Lung (tissue), 12 donors: ENCODE data around the gene COG5. TPM values are rescaled to one million over a fixed set of nuclear protein-coding genes. Genes with fewer than 3 reads are reported as not detected.

Source experiments
- ATAC-seq: fragments of 200-7000 bp; cut with Tn5 transposase; one replicate; pipeline ENCODE4 v1.9.1; 2020; ENCODE audit warnings: moderate number of reproducible peaks; ENCODE audit not compliant: insufficient read depth, low FRiP score
- DNase-seq, 3 donors: peaks; one replicate each; pipeline ENCODE4 v3.0.0-alpha.2; 2013 to 2017
- H3K27ac ChIP-seq, 2 donors: one replicate each; pipeline ENCODE4 v1.5.1; 2013; ENCODE audit warnings: mild to moderate bottlenecking in 2 of 2, moderate library complexity in 2 of 2, control low read depth in 1 of 2, inconsistent platforms in 1 of 2, low read depth in 1 of 2, low read length in 1 of 2
- H3K27me3 ChIP-seq, 3 donors: one replicate each; pipeline ENCODE4 v1.5.1; 2013; ENCODE audit warnings: low read length in 2 of 3; ENCODE audit not compliant: control insufficient read depth in 3 of 3, insufficient read depth in 3 of 3
- H3K36me3 ChIP-seq, 4 donors: one replicate each; pipeline ENCODE4 v1.5.1; 2013; ENCODE audit warnings: low read length in 4 of 4, mild to moderate bottlenecking in 1 of 4, moderate library complexity in 1 of 4; ENCODE audit not compliant: control insufficient read depth in 4 of 4, insufficient read depth in 4 of 4
- H3K4me1 ChIP-seq, 5 donors: one replicate each; pipeline ENCODE4 v1.5.1; 2013; ENCODE audit warnings: low read length in 5 of 5, mild to moderate bottlenecking in 2 of 5, moderate library complexity in 1 of 5; ENCODE audit not compliant: control insufficient read depth in 5 of 5, insufficient read depth in 5 of 5
- H3K4me3 ChIP-seq: one replicate; pipeline ENCODE4 v1.5.1; 2013; ENCODE audit warnings: mild to moderate bottlenecking, control low read depth, moderate library complexity
- H3K9ac ChIP-seq, 2 donors: one replicate each; pipeline ENCODE4 v1.5.1; 2013; ENCODE audit warnings: low read length in 2 of 2, control low read depth in 1 of 2; ENCODE audit not compliant: insufficient read depth in 1 of 2
- H3K9me3 ChIP-seq, 4 donors: one replicate each; pipeline ENCODE4 v1.5.1; 2013; ENCODE audit warnings: low read length in 3 of 4, mild to moderate bottlenecking in 1 of 4, moderate library complexity in 1 of 4; ENCODE audit not compliant: control insufficient read depth in 4 of 4, insufficient read depth in 3 of 4
- WGBS, 2 donors: extraction: QIAGEN DNeasy Blood & Tissue Kit; methylation state at CpG; one replicate each; pipeline ENCODE4 v1.1.7; 2013; 5-methylcytosine and 5-hydroxymethylcytosine counted together
- polyA plus RNA-seq, 2 donors: library from polyadenylated mRNA; stranded (reverse); fragments of 200-250 nt; gene quantifications; one replicate each; pipeline ENCODE4 v1.2.1, GENCODE V29; 2013
- total RNA-seq, 2 donors: library from RNA; depleted of rRNA in 1 of 2; stranded (reverse); fragments of >200 nt in 1 of 2; gene quantifications; one replicate each; pipeline ENCODE4 v1.2.1, GENCODE V29; 2014 to 2021
- TF ChIP-seq, protein P1 (sequence below): IDR thresholded peaks from 2 replicates; pipeline ENCODE4 v1.5.1; 2012; ENCODE audit warnings: mild to moderate bottlenecking; ENCODE audit errors: control extremely low read depth, extremely low read depth
- donor health status: control.
- donor health status: control.
- donor health status: Bipolar disorder and iron deficiency.
- donor health status: healthy.
- donor health status: DM: yes; HTN: yes; CAD: no.

The COG5 gene
- total and polyA plus RNA-seq, 4 donors = 5.6 to 101 (median 27.2) TPM

DNA sequence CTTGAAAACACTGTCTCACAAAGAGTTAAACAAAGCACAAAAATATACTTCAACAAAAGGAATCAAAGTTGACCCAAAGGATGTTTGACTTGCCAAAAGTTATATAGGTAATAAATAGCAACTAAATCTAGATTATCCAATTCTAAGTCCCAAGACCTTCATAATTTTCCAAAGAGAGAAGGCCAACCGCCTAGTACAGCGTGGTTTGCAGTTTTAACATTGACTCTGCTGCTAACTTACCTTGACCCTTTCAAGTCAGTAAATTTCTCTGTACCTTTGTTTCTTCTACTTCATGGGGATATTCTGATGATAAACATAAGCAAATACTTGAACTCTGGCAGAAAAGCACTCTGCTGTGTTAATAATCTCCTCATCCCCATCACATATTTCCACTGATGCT lies 95.7 kb downstream of the COG5 start:
- ATAC-seq (no peak), DNase-seq (no peak)
- Histone ChIP-seq H3K9ac (no peak overlapping the region), H3K27me3 (no peaks in the 10 kb centered on the region), H3K27ac (peak overlapping the region in 1 of 2 donors; percentile 53), H3K9me3 (no peaks in the 10 kb centered on the region), H3K36me3 (no peaks in the 10 kb centered on the region), H3K4me3 (no peak overlapping the region), H3K4me1 (peaks cover 0 to 12% (median 0%) of the 10 kb centered on the region in 5 donors)
- 98 to 100% methylated on average over 2 of the region's 2 CpGs for WGBS, 2 donors
- TF ChIP-seq, protein P1, sequence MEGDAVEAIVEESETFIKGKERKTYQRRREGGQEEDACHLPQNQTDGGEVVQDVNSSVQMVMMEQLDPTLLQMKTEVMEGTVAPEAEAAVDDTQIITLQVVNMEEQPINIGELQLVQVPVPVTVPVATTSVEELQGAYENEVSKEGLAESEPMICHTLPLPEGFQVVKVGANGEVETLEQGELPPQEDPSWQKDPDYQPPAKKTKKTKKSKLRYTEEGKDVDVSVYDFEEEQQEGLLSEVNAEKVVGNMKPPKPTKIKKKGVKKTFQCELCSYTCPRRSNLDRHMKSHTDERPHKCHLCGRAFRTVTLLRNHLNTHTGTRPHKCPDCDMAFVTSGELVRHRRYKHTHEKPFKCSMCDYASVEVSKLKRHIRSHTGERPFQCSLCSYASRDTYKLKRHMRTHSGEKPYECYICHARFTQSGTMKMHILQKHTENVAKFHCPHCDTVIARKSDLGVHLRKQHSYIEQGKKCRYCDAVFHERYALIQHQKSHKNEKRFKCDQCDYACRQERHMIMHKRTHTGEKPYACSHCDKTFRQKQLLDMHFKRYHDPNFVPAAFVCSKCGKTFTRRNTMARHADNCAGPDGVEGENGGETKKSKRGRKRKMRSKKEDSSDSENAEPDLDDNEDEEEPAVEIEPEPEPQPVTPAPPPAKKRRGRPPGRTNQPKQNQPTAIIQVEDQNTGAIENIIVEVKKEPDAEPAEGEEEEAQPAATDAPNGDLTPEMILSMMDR = no peak

DNA sequence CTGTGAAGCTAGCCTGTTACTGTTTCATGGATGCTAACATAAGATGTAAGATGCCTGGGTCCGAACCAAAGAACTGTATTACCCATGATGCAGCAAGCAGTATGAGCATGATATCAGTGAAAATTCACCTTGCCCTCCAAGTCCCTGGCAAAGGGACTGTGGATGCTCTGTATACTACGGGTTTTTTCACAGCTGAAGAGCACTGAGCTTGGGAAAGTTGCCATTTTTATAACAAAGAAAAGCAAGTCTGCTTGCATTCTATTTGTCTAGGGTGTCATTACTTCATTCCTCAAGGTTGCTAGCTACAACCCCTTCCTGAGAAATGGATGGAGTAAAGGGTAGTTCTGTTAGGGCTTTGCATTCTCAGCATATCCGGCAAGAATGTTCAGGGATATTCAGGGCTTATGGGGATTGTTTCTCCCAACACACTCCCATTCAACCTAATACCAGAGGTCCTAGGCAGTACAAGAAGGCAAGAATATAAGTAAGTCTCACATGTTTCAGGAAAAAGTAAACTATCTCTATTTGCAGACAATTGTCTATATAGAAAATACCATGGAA lies 99.0 kb downstream of the COG5 start:
- 84 to 90% methylated on average over 3 of the region's 3 CpGs for WGBS, 2 donors
- no peaks in the 10 kb centered on the region for H3K36me3 ChIP-seq

DNA sequence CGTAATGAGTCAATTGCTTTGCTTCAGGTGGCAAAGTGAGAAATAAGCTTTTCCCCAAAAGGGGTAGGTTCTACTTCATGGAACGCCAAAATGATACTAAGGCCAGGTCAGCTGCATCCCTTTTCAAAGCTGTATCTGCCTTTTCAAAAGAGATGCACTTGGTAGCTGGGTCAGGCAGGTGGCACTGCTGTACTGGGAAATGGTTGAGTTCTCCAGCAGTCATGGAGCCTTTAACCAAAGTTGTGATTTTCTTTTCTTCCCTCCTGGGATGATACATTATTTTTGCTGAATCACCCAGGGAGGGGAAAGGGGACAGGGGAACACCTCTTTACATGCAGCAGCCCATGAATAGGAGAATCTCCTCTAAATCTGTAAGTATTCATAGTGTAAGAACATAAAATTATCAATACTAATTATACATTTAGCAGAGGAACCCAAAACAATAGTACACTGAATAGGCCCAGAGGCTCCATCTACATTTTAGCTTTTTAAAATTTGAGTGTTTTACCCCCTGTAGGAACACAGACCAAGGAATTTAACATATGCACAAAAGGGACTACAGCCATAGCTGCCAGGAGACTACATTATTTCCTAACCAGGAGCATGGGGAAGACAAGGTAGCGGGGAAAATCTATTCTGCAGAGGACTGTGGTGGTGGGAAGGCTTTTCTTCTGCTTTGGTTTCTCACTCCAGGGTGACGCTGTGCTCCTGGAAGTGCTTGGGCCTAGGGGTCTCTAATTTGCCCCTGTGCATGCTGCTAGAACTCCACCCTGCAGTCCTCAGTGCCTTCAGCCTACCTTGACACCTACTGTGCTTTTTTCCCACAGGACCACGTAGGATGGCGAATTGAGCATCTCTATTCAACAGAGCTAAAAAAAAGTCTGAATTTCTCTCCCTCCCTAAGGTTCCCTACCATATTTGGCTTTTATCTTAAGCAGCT lies 100.3 kb downstream of the COG5 start:
- H3K4me1 ChIP-seq = peaks cover 0 to 6% (median 0%) of the 10 kb centered on the region in 5 donors
- H3K9ac ChIP-seq = no peak overlapping the region
- DNase-seq = peak; percentile 68 to 78 (median 72)
- peak; percentile 81 for ATAC-seq
- peaks cover 0 to 2% (median 0%) of the 10 kb centered on the region in 4 donors for H3K36me3 ChIP-seq
- H3K27me3 ChIP-seq = no peaks in the 10 kb centered on the region
- no peaks in the 10 kb centered on the region for H3K9me3 ChIP-seq
- no peak overlapping the region for H3K4me3 ChIP-seq
- H3K27ac ChIP-seq = no peak overlapping the region
- 87 to 91% methylated on average over 6 of the region's 6 CpGs for whole genome bisulfite sequencing, 2 donors
- TF ChIP-seq, protein P1 = peak; percentile 67

More for the DNA sequence above, 99.0 kb downstream of the COG5 start:
- no peaks in the 10 kb centered on the region for H3K27me3 ChIP-seq
- ATAC-seq (no peak), DNase-seq (no peak)
- H3K9ac ChIP-seq = no peak overlapping the region
- TF ChIP-seq, protein P1 = no peak
- H3K4me3 ChIP-seq = no peak overlapping the region
- no peak overlapping the region for H3K27ac ChIP-seq
- no peaks in the 10 kb centered on the region for H3K9me3 ChIP-seq
- peaks cover 0 to 6% (median 0%) of the 10 kb centered on the region in 5 donors for H3K4me1 ChIP-seq
